ENCODE data around the gene IFNLR1.
A peak's percentile ranks its signal among the peaks of the same experiment; 100 is the strongest.

The IFNLR1 gene

GRCh38 chr1:24119859-24120756 lies 67.0 kb downstream of the IFNLR1 start:
- DNase-seq = no peak

GRCh38 chr1:24119489-24119858 lies 67.6 kb downstream of the IFNLR1 start:
- DNase-seq = no peak

- DNase-seq = no peak
Observed at GRCh38 chr1:24118410-24119242, 68.5 kb downstream of the IFNLR1 start.

GRCh38 chr1:24117722-24118409 lies 69.2 kb downstream of the IFNLR1 start:
- no peak for DNase-seq

GRCh38 chr1:24117132-24117531 lies 70.0 kb downstream of the IFNLR1 start:
- no peak for DNase-seq

GRCh38 chr1:24114753-24115152 lies 72.3 kb downstream of the IFNLR1 start:
- DNase-seq = no peak

GRCh38 chr1:24113641-24114033 lies 73.5 kb downstream of the IFNLR1 start:
- no peak for DNase-seq

- DNase-seq = peak; percentile 81
Observed at GRCh38 chr1:24111996-24112779, 74.9 kb downstream of the IFNLR1 start, which contains the start of gene MYOM3. Gene MYOM3 (minus strand): TSS chr1:24112135. CDS start chr1:24108636, 3,499 bp downstream.

- DNase-seq = no peak
Observed at GRCh38 chr1:24111262-24111995, 75.7 kb downstream of the IFNLR1 start.

GRCh38 chr1:24110642-24111261 lies 76.3 kb downstream of the IFNLR1 start:
- no peak for DNase-seq

- DNase-seq = no peak
Observed at GRCh38 chr1:24109686-24110475, 77.2 kb downstream of the IFNLR1 start.

- DNase-seq = no peak
Observed at GRCh38 chr1:24109166-24109483, 78.0 kb downstream of the IFNLR1 start.

GRCh38 chr1:24108334-24109165 lies 78.5 kb downstream of the IFNLR1 start:
- peak; percentile 9 for DNase-seq

- DNase-seq = no peak
Observed at GRCh38 chr1:24107462-24108138, 79.5 kb downstream of the IFNLR1 start.

GRCh38 chr1:24105368-24106160 lies 81.5 kb downstream of the IFNLR1 start:
- DNase-seq = no peak

GRCh38 chr1:24104854-24105253 lies 82.2 kb downstream of the IFNLR1 start:
- no peak for DNase-seq
